CD4-positive, alpha-beta T cell treated with Interleukin-4 for 1 hour (primary cell): ENCODE results near the gene SLC5A4.
"Not testable (repeated sequence)": the region's sequence is repeated elsewhere in the genome, so short reads cannot be mapped to it uniquely, and the experiment has no call there.

Experiments used
- DNase-seq, 2 donors: peaks; one replicate each; pipeline ENCODE4 v3.0.0-alpha.2; 2020 to 2022

Gene SLC5A4

DNA sequence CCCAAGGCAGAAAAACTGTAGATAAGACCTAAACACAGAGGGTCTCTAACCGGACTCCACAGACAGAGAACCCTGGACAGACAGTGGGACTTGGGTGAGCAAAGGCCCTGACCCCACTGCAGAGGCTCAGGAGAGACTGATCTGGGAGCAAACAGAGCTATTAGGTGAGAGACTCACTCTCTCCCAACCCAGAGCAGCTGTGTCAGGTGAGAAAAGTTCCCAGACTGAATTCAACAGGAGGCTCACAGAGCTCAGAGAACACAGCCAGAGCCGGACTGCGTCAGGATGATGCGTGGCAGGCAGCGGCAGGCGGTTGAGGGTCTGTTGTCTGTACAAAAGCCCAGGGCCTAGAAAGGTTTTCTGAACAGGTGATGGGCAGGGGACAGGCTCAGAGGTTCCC lies 55.8 kb downstream of the SLC5A4 start:
- DNase-seq = no peak

DNA sequence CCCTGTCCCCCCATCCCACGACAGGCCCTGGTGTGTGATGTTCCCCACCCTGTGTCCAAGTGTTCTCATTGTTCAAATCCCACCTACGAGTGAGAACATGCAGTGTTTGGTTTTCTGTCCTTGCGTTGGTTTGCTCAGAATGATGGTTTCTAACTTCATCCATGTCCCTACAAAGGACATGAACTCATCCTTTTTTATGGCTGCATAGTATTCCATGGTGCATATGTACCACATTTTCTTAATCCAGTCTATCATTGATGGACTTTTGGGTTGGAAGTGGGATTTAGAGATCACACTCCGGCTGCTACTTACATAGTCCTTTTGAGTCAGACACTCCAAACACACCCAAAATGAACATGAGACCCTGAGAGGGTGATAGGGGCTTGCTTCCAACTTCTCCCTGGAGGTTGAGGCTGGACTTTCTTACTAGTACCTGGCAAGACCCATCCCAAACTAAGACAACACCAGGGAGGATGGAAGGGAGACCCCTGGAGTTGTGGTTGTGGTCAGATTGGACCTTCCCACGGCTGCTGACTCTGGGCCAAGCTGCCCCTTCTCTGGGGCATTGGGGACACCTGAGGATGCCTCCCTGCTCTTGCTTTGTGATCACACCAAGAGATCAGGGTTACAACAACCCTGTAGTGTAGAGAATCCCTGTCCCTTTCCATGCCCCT lies 57.5 kb downstream of the SLC5A4 start:
- not testable (repeated sequence) for DNase-seq

DNA sequence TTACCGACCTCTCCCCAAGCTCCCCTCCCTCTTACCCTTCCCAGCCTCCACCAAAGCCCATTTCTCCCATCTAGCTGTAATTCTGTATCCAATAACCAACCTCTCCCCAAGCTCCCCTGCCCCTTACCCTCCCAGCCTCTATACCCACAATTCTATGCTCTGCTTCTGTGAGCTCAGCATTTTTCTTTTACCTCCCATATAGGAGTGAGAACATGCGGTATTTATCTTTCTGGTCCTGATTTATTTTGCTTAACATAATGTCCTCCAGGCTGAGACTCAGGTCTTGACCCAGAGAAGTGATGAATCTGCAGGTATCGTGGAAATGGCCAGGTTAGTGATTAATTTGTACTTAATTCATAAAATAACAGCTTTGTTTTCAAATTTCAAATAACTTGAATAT lies 59.2 kb downstream of the SLC5A4 start:
- not testable (repeated sequence) for DNase-seq

DNA sequence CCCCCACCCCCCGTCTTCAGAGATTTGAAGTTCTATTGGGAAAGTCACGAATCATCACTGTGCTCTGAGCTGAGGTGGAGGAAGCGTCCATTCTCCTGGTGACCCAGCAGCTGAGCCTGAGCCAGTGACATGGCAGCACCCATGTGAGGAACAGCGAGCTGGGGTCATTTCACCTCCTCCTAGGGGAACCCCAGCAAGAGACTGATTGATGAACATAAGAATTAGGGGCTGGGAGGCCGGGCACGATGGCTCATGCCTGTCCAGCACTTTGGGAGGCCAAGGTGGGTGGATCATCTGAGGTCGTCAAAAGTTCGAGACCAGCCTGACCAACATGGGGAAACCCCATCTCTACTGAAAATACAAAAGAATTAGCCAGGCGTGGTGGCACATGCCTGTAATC lies 61.8 kb downstream of the SLC5A4 start:
- DNase-seq = not testable (repeated sequence)

DNA sequence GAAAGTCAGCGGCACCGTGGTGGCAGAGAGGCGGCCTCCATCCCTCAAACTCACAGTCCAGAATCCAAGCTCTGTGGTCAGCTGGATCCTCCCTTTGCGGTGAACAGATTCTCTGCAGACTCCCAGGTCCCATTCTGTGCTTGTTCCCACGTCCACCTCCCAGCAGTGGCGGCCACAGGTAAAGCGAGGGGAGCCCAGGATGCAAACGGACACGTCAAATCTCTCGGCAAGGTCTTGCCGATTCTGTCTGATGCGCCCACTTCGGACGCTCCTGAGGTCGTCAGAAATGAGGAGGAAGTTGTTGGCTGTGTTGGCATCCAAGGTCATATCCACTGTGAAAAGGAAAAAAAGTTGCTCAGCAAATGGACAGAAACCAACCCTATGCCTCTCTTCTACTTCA lies 64.1 kb downstream of the SLC5A4 start:
- DNase-seq = not testable (repeated sequence)

DNA sequence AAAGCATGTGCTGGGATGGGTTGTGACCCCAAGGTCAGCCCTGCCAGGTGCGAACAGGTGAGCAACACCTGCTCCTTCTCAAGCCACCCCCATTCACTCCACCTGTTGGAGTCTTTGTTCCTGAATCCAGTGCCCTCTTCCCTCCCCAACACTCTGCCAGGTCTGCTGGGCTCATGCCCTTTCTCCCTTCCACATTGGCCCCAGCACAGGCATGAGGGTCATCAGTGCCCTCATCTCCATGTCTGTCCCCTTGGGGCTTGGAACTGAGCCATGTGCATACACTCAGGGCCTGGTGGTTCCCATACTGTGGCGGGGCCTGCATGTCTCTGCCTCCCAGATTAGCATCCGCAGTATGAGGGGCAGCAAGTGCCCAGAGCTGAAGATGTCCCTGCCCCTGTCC lies 69.3 kb downstream of the SLC5A4 start:
- no peak for DNase-seq

DNA sequence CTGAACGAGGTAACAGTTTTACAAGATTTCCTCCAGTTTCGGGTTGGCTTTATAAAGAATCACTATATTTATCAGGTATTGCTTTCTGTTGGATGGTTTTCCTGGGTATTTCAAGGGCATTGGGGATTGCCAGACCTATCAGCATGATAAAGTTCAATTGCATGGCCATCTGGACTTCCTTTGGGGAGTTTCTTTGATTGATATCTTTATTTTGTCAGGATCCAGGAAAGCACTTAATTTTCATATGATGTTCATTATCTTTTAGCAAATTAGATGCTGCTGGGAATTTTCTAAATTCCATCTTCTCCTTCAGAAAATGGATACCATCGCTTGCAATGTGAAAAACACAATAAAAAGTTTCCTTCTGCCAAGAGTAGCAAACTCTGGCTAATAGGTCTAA lies 71.5 kb downstream of the SLC5A4 start:
- no peak for DNase-seq

DNA sequence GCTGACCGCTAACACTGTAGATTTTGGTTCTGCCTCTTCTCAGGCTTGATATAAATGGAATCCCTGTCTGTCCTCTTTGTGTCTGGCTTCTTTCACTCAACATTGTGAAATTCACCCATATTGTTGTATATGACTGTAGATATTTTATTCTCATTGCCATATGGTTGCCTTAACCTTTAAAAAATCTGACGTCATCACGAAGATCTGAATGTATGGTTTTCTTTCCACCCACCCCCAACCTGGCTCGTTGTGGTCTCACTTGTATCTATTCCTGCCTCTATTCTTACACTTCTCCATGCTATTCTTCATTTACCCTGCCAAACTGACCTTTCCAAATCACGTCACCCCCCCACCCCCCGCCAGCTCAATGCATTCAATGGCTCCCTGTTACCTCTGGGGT lies 74.1 kb downstream of the SLC5A4 start:
- no peak for DNase-seq

DNA sequence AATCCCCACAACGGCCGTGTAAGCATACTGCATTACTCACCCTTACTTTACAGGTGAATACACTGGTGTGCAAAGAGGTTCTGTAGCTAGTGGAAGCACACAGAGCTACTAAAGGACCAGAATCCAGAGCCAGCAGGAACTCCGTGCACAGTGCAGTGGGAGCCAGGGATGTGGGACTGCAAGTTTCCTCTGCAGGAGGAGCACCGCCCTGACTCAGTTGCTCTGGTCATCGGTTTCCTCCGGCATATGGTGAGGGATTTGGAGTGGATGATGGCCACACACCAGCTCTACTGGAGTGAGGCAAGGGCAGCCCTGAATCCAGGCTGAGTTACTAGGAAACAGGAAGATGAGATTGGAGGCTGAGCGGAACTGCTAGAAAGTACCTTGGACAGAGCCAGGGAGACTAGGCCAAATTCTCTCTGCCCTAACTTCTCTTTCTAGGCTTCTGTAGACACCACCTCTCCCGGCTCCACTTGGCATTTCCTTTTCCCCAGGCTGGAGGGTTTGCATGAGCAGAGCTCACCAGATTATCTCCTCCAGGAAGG lies 77.9 kb downstream of the SLC5A4 start:
- no peak for DNase-seq

DNA sequence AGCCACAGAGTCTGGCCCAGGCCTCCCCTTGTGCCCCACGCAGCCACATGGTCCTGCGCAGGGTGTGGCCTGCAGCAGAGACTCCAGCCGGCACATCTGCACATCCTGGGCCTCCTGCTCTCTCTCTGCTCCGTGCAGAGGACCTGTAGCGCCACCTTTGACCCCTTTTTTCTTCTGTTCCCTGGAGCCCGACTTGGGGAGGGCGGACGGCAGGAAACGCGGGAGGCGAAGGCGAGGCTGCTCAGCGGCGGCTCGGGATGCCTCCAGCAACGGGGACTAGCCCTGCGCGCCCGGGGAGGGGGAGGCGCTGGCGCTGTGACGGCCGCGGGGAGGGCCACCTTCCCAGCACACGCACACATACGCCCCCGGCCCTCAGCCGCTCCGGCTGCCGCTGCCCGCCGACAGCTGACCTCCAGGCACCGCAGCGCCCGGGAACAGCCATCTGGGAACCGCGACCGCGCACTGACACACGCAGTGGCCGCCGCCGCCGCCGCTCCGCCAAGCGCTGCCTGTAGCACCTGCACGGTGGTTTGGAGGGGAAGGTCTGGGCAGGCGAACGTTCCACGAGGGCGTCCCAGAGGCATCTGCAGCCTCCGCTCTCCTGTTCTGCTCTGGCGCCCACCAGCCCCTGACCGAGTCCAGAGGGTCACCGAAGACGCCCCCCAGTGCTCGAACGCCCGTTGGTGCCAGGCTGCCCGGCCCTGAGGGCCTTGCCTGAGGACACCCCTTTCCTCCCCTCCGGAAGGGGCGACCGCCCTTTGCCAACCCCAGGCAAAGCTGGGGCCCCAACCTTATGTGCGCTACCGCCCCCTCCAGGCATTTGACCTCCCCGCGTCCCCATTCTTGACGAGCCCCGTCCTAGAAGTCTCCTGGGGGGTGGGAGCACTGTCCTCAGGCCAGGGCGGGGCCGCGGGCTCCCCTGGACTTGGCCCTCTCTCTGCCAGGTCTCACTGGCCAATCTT lies 79.2 kb downstream of the SLC5A4 start:
- no peak for DNase-seq

DNA sequence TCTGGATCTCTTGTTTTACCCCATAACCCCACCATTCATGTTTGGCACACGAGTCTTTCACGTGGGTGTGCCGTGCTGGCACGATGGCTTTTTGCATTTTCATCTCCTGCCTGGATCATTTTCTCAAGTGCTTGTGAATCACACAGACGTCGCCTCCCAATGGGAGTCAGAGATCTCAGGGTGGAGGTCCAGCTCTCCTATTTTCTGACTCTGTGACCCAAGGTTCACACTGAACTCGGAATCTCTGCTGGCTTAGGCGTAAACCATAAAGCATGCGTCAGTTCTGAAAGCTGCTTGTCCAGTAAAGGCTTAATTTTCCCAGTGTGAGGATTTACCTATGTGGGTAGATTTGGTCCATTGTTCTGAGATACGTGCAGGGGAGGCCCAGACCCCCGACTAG lies 80.0 kb downstream of the SLC5A4 start:
- no peak for DNase-seq
